NCI-H460 (cell line): Measurements from ENCODE around the gene KRT25. TPM values are rescaled to one million over a fixed set of nuclear protein-coding genes. Genes with fewer than 3 reads are reported as not detected.

Experiments used
- DNase-seq: peaks from one replicate; pipeline ENCODE4 v3.0.0-alpha.2; 2016; ENCODE audit warnings: low read depth; ENCODE audit errors: extremely low read depth
- polyA plus RNA-seq: library from polyadenylated mRNA; depleted of rRNA; stranded (reverse); fragments of >200 nt; gene quantifications from 2 replicates; pipeline ENCODE4 v1.2.3, GENCODE V29; 2014; cell fraction: nucleus; rRNA removed
- total RNA-seq: library from RNA; depleted of rRNA; stranded (reverse); fragments of >200 nt; shearing (Covaris generic); gene quantifications from 2 replicates; pipeline ENCODE4 v1.2.3, GENCODE V29; 2014; rRNA removed

The KRT25 gene, protein sequence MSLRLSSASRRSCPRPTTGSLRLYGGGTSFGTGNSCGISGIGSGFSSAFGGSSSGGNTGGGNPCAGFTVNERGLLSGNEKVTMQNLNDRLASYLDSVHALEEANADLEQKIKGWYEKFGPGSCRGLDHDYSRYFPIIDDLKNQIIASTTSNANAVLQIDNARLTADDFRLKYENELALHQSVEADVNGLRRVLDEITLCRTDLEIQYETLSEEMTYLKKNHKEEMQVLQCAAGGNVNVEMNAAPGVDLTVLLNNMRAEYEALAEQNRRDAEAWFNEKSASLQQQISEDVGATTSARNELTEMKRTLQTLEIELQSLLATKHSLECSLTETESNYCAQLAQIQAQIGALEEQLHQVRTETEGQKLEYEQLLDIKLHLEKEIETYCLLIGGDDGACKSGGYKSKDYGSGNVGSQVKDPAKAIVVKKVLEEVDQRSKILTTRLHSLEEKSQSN
- not detected in 2 replicates for total RNA-seq
- polyA plus RNA-seq, result not detected in 2 replicates

- no peak for DNase-seq
Measured at GRCh38 chr17:40755231-40755630, at the start of gene KRT25. Gene KRT25, minus strand, starts transcription at chr17:40755331. Its CDS starts 60 bp downstream, at chr17:40755271.

- DNase-seq, result peak; percentile 79
Measured at GRCh38 chr17:40803617-40804082, 48.5 kb upstream of the KRT25 start.

DNA sequence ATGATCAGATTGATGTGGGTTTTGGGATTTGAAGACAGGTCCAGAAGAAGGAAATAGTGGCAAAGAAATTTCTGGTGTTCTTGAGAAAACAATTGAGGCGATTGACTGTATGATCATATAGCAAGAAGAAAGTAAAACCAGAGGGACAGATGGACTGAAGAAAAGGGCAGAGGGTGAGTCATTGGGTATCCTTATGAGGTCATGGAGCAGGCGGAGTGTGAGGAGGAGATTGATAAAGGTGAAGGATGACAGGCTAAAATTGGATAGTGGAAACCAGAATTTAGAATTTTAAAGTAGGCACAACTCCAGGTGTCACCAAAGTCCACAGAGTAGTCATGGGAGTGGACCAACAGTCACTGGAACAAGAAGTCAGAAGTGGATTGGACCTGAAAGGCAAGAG is 46.0 kb upstream of the KRT25 start:
- DNase-seq, result no peak

GRCh38 chr17:40800381-40800780 is 45.2 kb upstream of the KRT25 start:
- no peak for DNase-seq

DNA sequence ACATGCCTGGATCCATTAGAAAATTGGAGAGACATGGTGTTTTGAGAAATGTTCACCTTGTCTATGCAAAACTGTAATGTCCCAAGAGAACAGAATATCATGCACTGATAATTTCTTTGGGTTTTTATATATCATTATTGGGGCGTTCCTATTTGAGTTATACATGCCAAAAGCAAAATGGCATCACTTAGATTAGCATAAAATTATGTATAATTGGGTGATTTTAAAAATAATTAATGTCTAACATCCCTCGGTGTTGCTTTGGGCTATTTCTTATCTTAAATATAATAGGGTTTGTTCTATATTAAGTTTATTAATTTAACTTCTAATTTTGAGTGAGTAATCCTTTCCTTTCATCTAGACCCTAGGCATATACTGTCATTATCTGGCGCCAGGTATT is 44.7 kb upstream of the KRT25 start, which contains the start of gene KRT28:
TSS of gene KRT28 (minus strand) at position 101 of the 400 bp plus-strand sequence. CDS start at position 35, 66 bp downstream.
- DNase-seq, result no peak

GRCh38 chr17:40796846-40797245 is 41.7 kb upstream of the KRT25 start:
- DNase-seq, result no peak

DNA sequence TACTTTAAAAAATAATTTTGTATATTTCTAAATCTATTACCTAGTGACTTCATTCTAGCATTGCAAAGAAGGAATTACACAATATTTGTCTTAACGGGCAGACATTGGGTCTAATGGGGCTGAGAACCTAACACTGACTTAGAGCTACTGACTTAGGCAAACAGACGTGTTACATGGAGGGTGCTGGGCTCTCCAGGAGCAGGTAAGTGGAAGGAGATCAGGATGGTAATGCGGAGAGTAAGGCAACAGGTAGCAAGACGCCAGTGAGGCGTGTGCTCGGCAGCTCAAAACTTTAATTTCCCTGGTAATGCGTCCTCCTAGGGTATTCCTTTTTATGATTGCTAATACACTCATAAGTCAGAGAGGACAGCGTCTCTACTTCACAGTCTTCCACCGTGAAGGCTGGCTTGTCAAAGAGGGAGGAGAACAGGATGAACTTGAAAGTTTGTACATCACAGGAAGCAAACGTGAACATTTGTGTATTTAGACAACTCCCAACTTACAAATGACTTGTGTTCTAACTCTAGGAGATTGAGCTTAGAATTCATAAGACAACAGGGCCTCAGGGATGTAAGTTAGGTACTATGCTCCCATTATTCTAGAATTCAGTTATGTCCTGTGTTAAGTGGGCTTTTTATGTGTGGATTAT is 40.0 kb upstream of the KRT25 start:
- DNase-seq, result no peak

DNA sequence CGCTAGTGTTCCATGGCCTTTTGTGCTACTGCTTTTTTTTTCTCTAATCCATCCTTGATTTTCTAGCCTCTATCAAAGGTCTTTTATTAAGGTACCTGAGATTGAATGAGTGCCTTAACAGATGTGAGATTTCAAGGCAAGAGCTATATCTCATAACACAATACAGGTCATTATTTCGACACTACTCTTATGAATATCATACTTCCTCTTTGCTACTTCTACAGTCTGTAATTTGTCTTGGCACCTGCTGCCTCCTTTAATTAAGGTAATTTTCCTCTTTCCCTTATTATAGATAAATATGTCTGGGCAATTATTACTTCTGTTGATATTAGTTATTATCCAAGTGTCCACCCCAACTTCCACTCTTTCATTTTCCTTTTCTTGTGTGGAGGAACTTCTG is 39.3 kb upstream of the KRT25 start:
- no peak for DNase-seq

- DNase-seq, result no peak
Measured at GRCh38 chr17:40793832-40794231, 38.7 kb upstream of the KRT25 start.

GRCh38 chr17:40791787-40792436 is 36.8 kb upstream of the KRT25 start:
- DNase-seq, result peak; percentile 33

GRCh38 chr17:40791111-40791510 is 36.0 kb upstream of the KRT25 start:
- DNase-seq, result no peak

DNA sequence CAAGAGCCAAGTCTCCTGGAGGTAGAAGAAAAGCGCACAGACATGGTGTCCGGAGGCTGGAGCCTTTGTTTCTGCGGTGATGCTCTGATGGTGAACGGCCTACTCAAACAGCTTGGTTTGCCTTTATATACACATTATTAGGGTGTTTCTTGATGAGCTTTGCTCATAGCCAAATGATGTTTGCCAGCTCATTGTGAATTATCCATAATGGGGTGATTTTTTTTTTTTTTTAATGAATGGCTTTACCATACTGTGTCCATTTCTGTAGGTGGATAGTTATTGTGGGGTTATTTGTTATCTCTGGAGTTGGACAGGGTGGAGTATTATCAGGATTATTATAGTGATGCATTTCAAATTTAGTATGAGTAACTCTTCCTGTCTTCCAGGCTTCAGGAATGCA is 27.3 kb upstream of the KRT25 start, which contains the start of gene KRT27:
TSS of gene KRT27 (minus strand) at position 101 of the 400 bp plus-strand sequence. CDS start at position 44, 57 bp downstream.
- no peak for DNase-seq

- DNase-seq, result no peak
Measured at GRCh38 chr17:40779181-40779909, 24.2 kb upstream of the KRT25 start.

DNA sequence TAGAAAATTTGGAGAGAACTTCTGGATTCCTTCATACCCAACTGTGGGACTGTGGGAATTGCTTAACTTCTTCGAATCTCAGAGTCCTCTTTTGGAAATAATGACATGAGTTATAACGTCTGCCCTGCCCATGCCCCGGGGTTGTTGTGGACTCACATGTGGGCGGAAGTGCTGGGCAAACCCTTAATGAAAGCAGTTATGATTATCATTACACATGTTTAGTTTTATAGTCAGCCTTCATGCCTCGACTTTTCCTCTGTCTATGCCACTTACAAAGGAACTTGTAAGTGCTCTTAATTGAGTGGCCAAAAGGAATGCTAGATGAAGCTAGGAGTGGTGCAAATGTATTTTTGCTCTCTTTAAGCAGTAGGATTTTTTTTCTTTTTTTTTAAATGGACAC is 23.3 kb upstream of the KRT25 start:
- no peak for DNase-seq

DNA sequence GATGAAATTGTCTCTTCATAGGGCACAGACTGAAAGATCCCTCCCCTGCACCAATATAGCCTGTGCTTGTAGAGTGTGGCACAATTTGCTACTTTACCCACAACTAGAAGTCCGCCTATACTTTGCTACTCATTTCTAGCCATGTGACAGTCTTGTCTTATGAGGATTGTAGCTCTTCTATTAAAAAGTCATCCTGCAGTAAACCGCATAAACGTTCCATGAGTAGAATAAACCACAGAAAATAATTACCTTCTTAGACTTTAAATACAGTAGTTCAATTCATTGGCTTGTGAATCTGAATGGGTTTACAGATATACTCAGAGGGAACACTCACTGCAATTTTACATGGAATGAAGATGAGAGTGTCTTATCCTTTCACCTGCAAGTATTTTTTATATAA is 22.8 kb upstream of the KRT25 start:
- no peak for DNase-seq

GRCh38 chr17:40777459-40777858 is 22.3 kb upstream of the KRT25 start:
- DNase-seq, result no peak

DNA sequence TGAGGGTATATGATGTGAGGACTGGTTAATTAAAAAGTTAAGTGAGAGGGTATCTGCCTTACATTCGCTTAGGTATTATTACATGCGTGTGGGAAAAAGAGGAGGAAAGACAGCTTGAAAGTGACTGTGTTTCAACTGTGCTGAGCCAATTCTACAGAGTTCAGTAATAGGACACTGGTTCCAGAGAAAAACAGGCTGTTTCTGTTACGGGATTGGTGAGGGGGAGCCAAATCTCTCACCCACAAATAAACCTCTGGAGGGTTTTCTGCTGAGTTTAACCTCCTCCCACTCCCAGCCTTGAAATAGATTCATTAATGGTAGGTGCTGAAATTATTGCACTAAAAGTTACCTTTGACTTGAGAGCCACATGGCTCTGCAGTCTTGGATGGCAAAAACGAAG is 20.8 kb upstream of the KRT25 start:
- no peak for DNase-seq

DNA sequence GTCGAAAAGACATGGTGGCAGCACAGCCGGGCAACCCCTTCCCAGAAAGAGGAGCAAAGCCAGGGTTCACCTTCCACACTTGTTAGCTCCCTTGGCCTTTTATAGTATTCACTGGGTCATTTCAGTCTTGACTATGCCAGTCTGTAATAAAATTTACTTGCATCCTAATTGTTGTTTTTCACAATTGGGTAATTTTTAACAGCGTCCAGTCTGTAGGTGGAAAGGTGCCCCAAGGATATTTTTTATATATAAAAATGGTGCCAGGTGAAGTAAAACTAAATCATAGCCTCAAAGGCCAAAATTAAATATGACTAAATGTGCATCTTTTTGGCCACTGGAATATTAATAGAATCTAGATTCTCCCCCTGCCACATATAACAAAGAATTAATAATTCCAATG is 17.0 kb upstream of the KRT25 start, which contains the start of gene KRT26:
TSS of gene KRT26 (minus strand) at position 101 of the 400 bp plus-strand sequence. CDS start at position 13, 88 bp downstream.
- DNase-seq, result no peak

DNA sequence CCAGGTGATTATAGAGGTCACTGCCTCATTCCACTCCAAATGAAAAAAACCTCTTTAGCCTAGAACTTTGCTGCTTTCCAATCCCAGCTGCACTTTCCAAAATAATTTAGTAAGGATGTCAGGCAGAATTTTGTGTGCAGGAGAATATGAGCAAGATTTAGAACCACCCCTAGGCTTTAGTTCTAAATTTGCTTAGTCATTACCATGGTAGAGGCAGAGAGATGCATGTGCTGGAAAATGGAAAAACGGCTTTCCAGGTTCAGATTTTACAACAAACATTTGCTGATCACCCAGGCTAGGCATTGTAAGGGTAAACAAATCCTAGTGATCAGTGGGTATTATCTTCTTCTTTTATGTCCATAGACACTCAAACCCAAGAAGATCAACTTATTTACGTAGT is 10.5 kb upstream of the KRT25 start:
- no peak for DNase-seq

DNA sequence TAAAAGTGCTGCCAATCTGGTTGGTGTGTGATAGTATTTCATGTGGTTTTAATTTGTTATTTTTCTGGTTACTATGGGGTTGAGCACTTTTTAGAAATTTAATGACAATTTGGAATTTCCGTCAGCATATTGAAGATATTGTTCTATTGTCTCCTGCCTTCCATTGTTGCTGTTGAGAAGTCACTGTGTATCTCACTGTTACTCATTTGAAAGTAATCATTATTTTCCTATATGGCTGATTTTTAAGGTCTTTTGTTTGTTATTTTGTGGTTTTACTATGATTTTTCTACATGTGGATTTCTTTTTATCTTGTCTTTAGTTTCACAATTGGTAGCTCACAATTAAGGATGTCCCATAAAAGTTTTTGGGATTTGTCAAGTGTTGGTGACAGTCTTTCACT is 8.6 kb upstream of the KRT25 start:
- no peak for DNase-seq
